ENCODE results near the gene MAP7D1.
"Not testable (repeated sequence)": the region's sequence is repeated elsewhere in the genome, so short reads cannot be mapped to it uniquely, and the experiment has no call there.

MAP7D1 gene

GRCh38 chr1:36183309-36183856, 27.4 kb downstream of the MAP7D1 start:
- H3K27ac Mint-ChIP-seq, result no peak overlapping the region
- H3K4me1 Mint-ChIP-seq, result peaks cover 7% of the 10 kb centered on the region
- H3K4me3 Mint-ChIP-seq, result no peak overlapping the region
- H3K36me3 Mint-ChIP-seq, result peaks cover 33% of the 10 kb centered on the region
- no peaks in the 10 kb centered on the region for H3K27me3 Mint-ChIP-seq
- ATAC-seq, result no peak
- no peaks in the 10 kb centered on the region for H3K9me3 Mint-ChIP-seq

GRCh38 chr1:36187800-36188593, 32.0 kb downstream of the MAP7D1 start:
- peak overlapping the region; percentile 31 for H3K27ac Mint-ChIP-seq
- no peaks in the 10 kb centered on the region for H3K36me3 Mint-ChIP-seq
- peak; percentile 94 for ATAC-seq
- H3K4me1 Mint-ChIP-seq, result peaks cover 7% of the 10 kb centered on the region
- no peaks in the 10 kb centered on the region for H3K27me3 Mint-ChIP-seq
- H3K9me3 Mint-ChIP-seq, result no peaks in the 10 kb centered on the region
- H3K4me3 Mint-ChIP-seq, result no peak overlapping the region

GRCh38 chr1:36196805-36197204, 40.8 kb downstream of the MAP7D1 start:
- H3K36me3 Mint-ChIP-seq, H3K4me3 Mint-ChIP-seq, ATAC-seq, H3K27ac Mint-ChIP-seq, H3K9me3 Mint-ChIP-seq: not testable (repeated sequence)
- peaks cover 13% of the 10 kb centered on the region for H3K4me1 Mint-ChIP-seq
- H3K27me3 Mint-ChIP-seq, result peaks cover 14% of the 10 kb centered on the region

GRCh38 chr1:36198641-36199040, 42.7 kb downstream of the MAP7D1 start:
- ATAC-seq, result no peak
- Mint-ChIP-seq H3K27ac (no peak overlapping the region), H3K27me3 (peaks cover 19% of the 10 kb centered on the region), H3K9me3 (no peaks in the 10 kb centered on the region), H3K4me1 (peaks cover 13% of the 10 kb centered on the region), H3K36me3 (no peaks in the 10 kb centered on the region), H3K4me3 (no peak overlapping the region)

- Mint-ChIP-seq H3K4me1 (peaks cover 11% of the 10 kb centered on the region), H3K4me3 (no peak overlapping the region), H3K9me3 (no peaks in the 10 kb centered on the region), H3K36me3 (no peaks in the 10 kb centered on the region), H3K27me3 (peaks cover 22% of the 10 kb centered on the region), H3K27ac (no peak overlapping the region)
- no peak for ATAC-seq
These were observed 44.2 kb downstream of the MAP7D1 start for GRCh38 chr1:36199934-36200741.

GRCh38 chr1:36203027-36203553, 47.1 kb downstream of the MAP7D1 start:
- Mint-ChIP-seq H3K4me3 (no peak overlapping the region), H3K36me3 (no peaks in the 10 kb centered on the region), H3K4me1 (peaks cover 12% of the 10 kb centered on the region), H3K9me3 (no peaks in the 10 kb centered on the region), H3K27me3 (peaks cover 22% of the 10 kb centered on the region), H3K27ac (no peak overlapping the region)
- ATAC-seq, result no peak

GRCh38 chr1:36203554-36204346, 47.8 kb downstream of the MAP7D1 start:
- no peaks in the 10 kb centered on the region for H3K36me3 Mint-ChIP-seq
- H3K4me3 Mint-ChIP-seq, result no peak overlapping the region
- peaks cover 17% of the 10 kb centered on the region for H3K4me1 Mint-ChIP-seq
- ATAC-seq, result no peak
- H3K27me3 Mint-ChIP-seq, result peaks cover 22% of the 10 kb centered on the region
- no peaks in the 10 kb centered on the region for H3K9me3 Mint-ChIP-seq
- H3K27ac Mint-ChIP-seq, result no peak overlapping the region

GRCh38 chr1:36204347-36204909, 48.5 kb downstream of the MAP7D1 start:
- Mint-ChIP-seq H3K4me3 (no peak overlapping the region), H3K4me1 (peaks cover 17% of the 10 kb centered on the region), H3K9me3 (no peaks in the 10 kb centered on the region), H3K27ac (no peak overlapping the region), H3K36me3 (no peaks in the 10 kb centered on the region), H3K27me3 (peaks cover 22% of the 10 kb centered on the region)
- no peak for ATAC-seq

GRCh38 chr1:36206323-36206858, 50.4 kb downstream of the MAP7D1 start:
- no peaks in the 10 kb centered on the region for H3K36me3 Mint-ChIP-seq
- no peak for ATAC-seq

GRCh38 chr1:36207339-36207738, 51.4 kb downstream of the MAP7D1 start:
- ATAC-seq, result no peak
- Mint-ChIP-seq H3K27me3 (peaks cover 9% of the 10 kb centered on the region), H3K27ac (peak overlapping the region; percentile 73), H3K36me3 (no peaks in the 10 kb centered on the region), H3K9me3 (no peaks in the 10 kb centered on the region), H3K4me3 (no peak overlapping the region), H3K4me1 (peaks cover 17% of the 10 kb centered on the region)

More at GRCh38 chr1:36206323-36206858, 50.4 kb downstream of the MAP7D1 start:
- peaks cover 17% of the 10 kb centered on the region for H3K4me1 Mint-ChIP-seq
- no peak overlapping the region for H3K27ac Mint-ChIP-seq
- no peak overlapping the region for H3K4me3 Mint-ChIP-seq
- peaks cover 9% of the 10 kb centered on the region for H3K27me3 Mint-ChIP-seq
- H3K9me3 Mint-ChIP-seq, result no peaks in the 10 kb centered on the region

- H3K36me3 Mint-ChIP-seq, result no peaks in the 10 kb centered on the region
- H3K27ac Mint-ChIP-seq, result no peak overlapping the region
These were observed 53.2 kb downstream of the MAP7D1 start for GRCh38 chr1:36208978-36209703.

GRCh38 chr1:36211307-36211706, 55.3 kb downstream of the MAP7D1 start:
- H3K36me3 Mint-ChIP-seq, result no peaks in the 10 kb centered on the region
- H3K27ac Mint-ChIP-seq, result no peak overlapping the region
- H3K27me3 Mint-ChIP-seq, result no peaks in the 10 kb centered on the region
- peaks cover 25% of the 10 kb centered on the region for H3K4me1 Mint-ChIP-seq
- H3K9me3 Mint-ChIP-seq, result peaks cover 2% of the 10 kb centered on the region
- no peak overlapping the region for H3K4me3 Mint-ChIP-seq
- ATAC-seq, result no peak

More at GRCh38 chr1:36208978-36209703, 53.2 kb downstream of the MAP7D1 start:
- H3K4me3 Mint-ChIP-seq, result no peak overlapping the region
- H3K27me3 Mint-ChIP-seq, result no peaks in the 10 kb centered on the region
- peaks cover 2% of the 10 kb centered on the region for H3K9me3 Mint-ChIP-seq
- H3K4me1 Mint-ChIP-seq, result peaks cover 25% of the 10 kb centered on the region
- ATAC-seq, result no peak

- peaks cover 2% of the 10 kb centered on the region for H3K9me3 Mint-ChIP-seq
- no peak for ATAC-seq
- no peak overlapping the region for H3K4me3 Mint-ChIP-seq
- peaks cover 23% of the 10 kb centered on the region for H3K4me1 Mint-ChIP-seq
- H3K36me3 Mint-ChIP-seq, result no peaks in the 10 kb centered on the region
- H3K27me3 Mint-ChIP-seq, result no peaks in the 10 kb centered on the region
- no peak overlapping the region for H3K27ac Mint-ChIP-seq
These were observed 55.9 kb downstream of the MAP7D1 start for GRCh38 chr1:36211841-36212240.

GRCh38 chr1:36212782-36213181, 56.8 kb downstream of the MAP7D1 start:
- no peak for ATAC-seq
- H3K36me3 Mint-ChIP-seq, result no peaks in the 10 kb centered on the region
- peak overlapping the region; percentile 10 for H3K27ac Mint-ChIP-seq

More at GRCh38 chr1:36212782-36213181, 56.8 kb downstream of the MAP7D1 start:
- Mint-ChIP-seq H3K4me1 (peaks cover 14% of the 10 kb centered on the region), H3K4me3 (no peak overlapping the region), H3K9me3 (peaks cover 2% of the 10 kb centered on the region), H3K27me3 (no peaks in the 10 kb centered on the region)

Measured in stimulated activated memory B cell treated with anti-CD40 and anti-IgM and Interleukin-4, amounts not matched to agents 10 μg/mL and 1 μg/mL and 100 μg/mL, for 72 hours (primary cell).